HG03280 (cell line): Measurements from ENCODE around the gene METTL22.

ENCODE experiments used
- ATAC-seq: cut with Tn5 transposase; IDR thresholded peaks from one replicate; pipeline ENCODE4 v1.9.1; 2021; ENCODE audit warnings: mild to moderate bottlenecking, moderate library complexity; ENCODE audit not compliant: unreplicated experiment

The METTL22 gene

GRCh38 chr16:8663192-8664089 lies 41.9 kb downstream of the METTL22 start:
- no peak for ATAC-seq

DNA sequence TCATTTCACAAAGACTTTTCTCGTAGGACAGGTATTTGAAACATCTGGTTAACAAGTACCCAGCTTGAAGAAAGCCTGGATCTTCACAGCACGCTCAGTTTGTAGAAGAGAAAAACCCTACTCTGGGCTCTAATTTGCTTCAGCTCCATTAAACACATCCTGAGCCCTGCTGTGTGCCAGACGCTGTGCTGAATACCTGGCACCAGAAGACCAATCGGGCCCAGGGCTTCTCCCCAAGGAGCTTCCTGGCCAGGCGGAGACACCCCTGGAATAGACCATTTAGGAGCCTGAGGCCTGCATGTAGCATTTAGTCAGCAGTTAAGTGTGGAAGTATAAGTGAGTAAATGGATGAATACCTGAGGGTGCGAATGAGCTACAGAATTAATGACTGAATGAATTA lies 44.0 kb downstream of the METTL22 start:
- no peak for ATAC-seq

DNA sequence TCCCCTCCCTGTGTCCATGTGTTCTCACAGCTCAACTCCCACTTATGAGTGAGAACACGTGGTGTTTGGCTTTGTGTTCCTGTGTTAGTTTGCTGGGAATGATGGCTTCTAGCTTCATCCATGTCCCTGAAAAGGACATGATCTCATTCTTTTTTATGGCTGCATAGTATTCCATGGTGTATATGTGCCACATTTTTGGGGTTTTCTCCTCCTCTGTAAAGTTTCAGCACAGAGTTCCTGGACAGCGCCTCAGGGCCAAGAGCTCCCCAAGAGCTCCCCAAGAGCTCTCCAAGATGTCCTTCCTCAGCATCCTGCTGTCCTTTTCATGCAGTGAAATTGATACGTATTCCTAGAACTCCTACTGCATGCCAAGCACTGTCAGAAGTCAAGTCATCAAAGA lies 46.0 kb downstream of the METTL22 start:
- ATAC-seq, result no peak

GRCh38 chr16:8668113-8668512 lies 46.6 kb downstream of the METTL22 start:
- ATAC-seq, result no peak

DNA sequence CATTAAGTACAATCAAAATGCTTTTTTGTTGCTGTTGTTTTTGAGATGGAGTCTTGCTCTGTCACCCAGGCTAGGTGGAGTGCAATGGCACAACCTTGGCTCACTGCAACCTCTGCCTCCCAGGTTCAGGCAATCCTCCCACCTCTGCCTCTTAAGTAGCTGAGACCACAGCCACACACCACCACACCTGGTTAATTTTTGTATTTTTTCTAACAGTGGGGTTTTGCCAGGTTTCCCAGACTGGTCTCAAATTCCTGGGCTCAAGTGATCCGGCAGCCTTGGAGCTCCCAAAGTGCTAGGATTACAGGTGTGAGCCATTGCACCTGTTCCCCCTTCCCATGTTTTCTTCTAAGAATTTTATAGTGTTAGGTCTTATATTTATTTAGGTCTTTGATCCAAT lies 48.0 kb downstream of the METTL22 start:
- no peak for ATAC-seq

DNA sequence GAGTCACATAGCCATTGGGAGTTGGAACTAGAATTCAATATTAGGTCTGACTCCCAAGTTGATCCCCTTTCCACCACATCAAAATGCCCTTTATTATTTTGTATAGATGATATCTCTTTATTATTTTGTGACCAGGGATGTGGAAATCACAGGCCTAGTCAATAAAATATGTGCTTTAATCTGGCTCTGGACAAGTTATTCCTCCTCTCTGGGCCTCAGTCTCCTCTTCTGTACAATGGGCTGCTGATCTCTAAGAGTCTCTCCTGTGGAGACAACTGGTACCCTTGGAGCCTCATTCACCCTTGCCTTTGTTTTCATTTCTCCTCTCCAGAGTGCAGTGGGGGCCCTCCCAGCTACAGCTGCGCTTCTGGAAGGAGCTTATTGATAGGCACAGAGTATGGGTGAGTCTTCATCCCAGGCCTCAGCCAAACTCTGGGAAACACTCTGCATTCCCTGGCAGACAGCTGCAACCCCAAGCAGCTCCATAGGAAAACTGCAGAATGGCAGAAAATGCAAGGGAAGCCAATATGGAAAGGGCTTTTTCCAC lies 48.6 kb downstream of the METTL22 start:
- ATAC-seq, result no peak

DNA sequence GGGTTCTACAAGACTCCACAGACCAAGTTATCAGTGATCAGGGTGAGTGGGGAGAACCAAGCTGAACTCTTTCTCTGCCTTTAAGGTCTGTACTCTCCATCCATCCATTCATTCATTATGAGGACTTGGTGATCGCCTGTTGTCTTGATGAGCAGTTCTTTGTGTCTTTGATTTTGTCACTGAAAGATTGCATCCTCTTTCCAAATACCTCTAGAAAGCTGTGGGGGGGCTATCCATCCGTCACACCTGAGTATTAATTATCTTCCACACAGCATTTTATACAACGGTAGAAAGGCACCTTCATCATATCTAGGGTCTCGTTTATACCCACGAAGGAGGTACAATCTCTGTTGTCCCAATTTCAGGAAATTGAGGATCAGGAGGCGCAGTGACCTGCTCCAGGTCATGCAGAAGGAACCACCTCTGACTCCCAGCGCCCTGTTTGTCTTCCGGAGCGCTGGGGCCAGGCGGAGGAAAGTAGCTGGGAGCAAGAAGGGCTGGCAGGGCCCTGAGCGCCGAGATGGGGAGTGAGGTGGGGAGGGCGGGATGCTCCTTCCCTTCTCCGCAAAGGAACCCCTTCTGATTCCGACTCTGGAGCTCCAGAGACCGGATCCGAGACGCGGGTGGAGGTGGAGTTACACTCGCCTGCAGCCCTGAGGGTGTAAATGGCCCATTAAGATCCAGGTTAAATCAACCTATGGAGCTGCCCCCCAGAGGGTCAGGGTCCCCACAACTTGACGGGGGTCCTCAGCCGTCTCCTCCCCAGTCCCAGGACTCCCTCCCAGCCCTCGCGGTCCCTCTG lies 52.3 kb downstream of the METTL22 start:
- peak; percentile 34 for ATAC-seq

- ATAC-seq, result peak; percentile 99
Measured at GRCh38 chr16:8674413-8675022, 53.0 kb downstream of the METTL22 start, which contains the start of gene ABAT. Gene ABAT, plus strand, starts transcription at chr16:8674617. Its CDS starts 61,123 bp downstream, at chr16:8735740.

GRCh38 chr16:8675183-8676159 lies 54.0 kb downstream of the METTL22 start:
- no peak for ATAC-seq

DNA sequence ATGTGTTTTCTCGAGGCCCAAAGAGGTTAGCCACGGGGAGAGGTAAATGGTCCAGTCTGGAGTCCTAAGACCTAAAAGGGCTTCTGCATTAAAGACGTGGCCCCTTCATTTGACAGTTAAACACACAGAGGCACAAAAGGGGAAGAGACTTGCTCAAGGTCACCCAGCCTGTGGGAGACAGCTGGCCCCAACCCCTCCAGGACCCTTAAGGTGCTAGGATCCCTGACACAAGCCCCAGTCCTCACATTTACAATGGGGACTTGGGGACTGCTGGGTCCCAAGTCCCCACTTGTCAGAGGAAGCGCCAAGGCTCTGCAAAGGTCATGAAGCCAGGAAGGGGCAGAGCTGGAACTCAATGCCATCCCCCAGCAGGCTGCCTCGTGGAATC lies 54.7 kb downstream of the METTL22 start:
- no peak for ATAC-seq

- ATAC-seq, result no peak
Measured at GRCh38 chr16:8676737-8677375, 55.4 kb downstream of the METTL22 start.

DNA sequence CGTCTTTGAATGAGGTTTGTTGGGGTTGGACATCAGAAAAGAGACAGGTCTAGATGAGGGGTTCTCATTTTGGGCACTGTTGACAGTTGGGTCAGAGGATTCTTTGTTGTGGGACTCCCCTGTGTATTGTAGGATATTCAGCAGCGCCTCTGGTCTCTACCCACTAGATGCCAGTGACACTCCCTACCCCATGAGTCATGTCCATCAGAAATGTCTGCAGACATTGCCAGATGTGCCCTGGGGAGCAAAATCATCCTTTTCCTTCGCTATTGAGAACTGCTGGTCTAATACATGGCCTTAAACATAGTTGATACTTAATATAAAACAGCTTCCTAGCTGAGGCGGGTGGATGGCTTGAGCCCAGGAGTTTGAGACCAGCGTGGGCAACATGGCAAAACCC lies 56.0 kb downstream of the METTL22 start:
- no peak for ATAC-seq

GRCh38 chr16:8678068-8678927 lies 56.8 kb downstream of the METTL22 start:
- ATAC-seq, result no peak

DNA sequence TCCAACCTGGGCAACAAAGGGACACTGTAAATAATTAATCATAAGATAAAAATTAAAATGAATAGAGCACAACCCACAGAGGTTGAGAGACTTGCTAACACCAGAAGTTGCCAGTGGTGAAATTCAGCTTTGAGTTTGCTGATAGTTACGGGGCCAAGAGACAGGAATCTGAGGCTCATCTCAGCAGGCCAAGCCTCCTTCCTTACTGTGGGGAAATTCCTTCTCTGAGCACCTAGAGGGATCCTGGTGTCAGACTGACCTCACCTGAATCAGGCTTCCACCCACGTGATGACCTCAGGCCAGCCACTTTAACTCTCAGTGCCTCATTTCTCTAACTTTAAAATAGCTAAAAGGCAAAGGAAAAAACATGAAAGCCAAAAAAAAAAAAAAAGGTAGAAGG lies 57.7 kb downstream of the METTL22 start:
- no peak for ATAC-seq

DNA sequence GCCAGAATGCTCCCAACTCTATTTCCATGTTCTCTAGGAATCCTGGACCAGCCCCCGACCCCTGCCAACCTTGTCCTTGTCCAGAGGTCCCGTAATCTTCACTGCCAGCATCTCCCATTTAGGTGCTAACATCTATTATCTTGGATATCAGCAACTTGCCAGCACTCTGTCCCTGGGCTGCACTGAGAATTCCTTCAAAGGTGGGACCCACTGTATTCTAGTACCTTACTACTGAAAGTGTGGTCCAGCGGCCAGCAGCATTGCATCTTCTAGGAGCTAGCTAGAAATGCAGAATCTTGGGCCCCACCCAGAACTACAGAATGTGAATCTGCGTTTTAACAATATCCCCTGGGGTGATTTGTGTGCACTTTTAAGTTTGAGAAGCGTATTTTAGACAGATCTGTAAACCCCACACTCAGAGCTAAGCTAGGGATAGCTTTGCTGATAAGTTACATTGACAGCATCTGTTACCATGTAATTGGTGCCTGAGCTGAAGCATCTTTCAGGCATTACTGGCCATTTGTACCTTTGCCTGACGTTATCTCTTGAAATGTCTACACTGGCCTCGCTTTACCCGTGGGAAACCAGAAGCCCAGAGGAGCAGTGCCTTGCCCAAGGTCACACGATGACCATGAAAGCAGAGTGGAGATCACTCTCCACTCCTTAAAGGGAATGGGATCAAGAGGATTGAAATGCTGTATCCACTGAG lies 61.2 kb downstream of the METTL22 start:
- no peak for ATAC-seq

DNA sequence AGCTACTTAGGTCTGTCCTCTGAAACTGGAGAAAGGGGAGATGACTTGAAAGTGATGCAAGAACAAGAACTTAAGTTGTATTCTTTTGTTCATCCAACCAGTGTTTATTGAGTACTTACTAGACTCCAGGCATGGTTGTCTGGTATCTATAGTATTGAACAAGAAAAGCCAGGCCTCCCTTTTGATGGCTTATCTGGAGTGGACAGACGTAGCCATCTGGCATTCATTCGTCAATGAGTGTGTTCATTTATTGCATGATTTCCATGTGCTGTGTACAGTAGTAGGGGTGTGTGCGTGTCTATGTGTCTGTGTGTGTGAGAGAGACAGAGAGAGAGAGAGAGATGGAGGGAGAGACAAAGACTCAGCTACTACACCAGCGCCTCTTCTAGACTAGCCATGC lies 62.1 kb downstream of the METTL22 start:
- no peak for ATAC-seq

DNA sequence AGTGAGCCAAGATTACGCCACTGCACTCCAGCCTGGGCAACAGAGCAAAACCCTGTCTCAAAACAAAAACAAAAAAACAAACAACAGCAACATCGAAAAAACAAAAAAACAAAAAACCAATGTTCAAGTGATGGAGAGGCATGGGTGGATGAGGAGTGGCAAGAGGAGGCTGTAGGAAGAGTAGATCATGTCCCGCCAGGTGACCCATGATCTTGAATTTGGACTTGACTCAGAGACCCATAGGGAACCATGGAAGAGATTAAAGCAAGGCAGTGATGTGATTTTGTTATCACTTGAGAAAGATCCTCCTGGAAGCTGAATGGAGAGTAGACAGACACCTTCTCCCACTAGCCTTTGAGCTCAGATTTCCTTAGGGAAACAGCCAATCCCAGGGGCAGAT lies 64.1 kb downstream of the METTL22 start:
- no peak for ATAC-seq

DNA sequence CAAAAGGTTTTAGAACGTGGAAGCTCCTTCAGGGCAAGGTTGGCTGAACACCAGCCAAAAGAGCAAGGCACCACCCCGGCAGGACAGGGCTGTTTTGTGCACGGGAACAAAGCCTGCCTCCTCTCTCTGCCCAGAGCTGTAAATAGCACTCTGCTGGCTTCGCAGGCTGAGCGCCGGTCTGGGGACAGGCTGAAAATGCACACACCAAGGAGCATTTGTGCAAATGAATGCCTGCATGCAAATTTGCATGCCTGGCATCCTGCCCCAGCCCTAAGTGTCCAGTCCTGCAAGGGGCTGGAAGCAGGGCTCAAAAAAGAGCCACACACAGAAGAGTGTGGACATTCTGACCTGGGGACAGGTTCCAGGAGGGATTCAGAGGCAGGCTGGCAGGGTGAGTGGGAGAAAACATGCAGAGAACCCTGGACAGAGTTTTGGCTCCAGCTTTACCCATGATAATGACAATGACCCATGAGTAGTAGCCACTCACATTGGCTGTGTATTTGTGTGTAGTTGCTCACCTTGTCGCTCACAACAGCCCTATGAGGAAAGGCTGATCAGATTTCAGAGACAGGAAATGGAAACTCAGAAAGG lies 64.6 kb downstream of the METTL22 start:
- ATAC-seq, result no peak
